Measurements from ENCODE around the gene AUTS2.

DNA sequence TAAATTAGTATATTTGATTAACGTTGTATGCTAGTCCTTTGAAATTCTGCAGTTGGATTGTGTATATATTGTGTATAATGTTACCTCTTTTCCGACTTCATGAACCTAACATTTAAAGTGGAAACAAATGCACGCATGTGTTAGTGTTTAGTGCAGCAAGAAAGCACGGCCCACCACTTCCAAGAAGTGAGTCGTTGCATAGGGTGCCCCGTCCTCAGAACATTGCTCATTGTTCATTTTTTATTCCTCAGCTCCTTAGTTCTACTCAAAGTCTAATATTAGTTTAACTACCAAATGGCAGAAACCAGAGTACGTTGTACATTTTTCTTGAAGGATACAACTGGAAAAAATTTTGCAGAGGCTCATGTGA is 407.6 kb downstream of the AUTS2 start:
- TF ChIP-seq CTCF (IDR thresholded peaks at IDR 0.05) (no peak), POLR2A (IDR thresholded peaks at IDR 0.05) (no peak)

Measured in vagina (tissue), 2 donors.